HEK293 (cell line): Measurements from ENCODE around the gene TMEM167B.

Source experiments
- CTCF ChIA-PET: fragments of 350-600 bp; formaldehyde crosslinking; extraction: SDS; loops from one replicate; lab custom pipeline; 2021; ENCODE audit warnings: antibody characterized with exemption; lab: Yijun Ruan, JAX
- POLR2A ChIA-PET: fragments of 300-600 bp; formaldehyde crosslinking; extraction: SDS; loops from one replicate; lab custom pipeline; 2020; ENCODE audit warnings: antibody characterized with exemption, inconsistent platforms; lab: Yijun Ruan, JAX
- H3K27ac ChIP-seq: fragments of 200-500 bp; sonication (Bioruptor generic); 2 replicates; pipeline ENCODE4 v1.5.1; 2014; ENCODE audit warnings: low read depth, low read length, control low read depth, inconsistent platforms; ENCODE audit errors: extremely low read depth
- H3K36me3 ChIP-seq, 2 experiments: fragments of 200-500 bp in 1 of 2; sonication (Bioruptor generic) in 1 of 2; 1 replicate in 1 of 2; 2 replicates in 1 of 2; pipeline ENCODE4 v1.5.1; 2014 to 2017; ENCODE audit warnings: inconsistent platforms in 2 of 2, low read length in 2 of 2; ENCODE audit not compliant: control insufficient read depth in 2 of 2, insufficient read depth in 1 of 2
- H3K4me1 ChIP-seq: fragments of 200-500 bp; sonication (Bioruptor generic); 2 replicates; pipeline ENCODE4 v1.5.1; 2014; ENCODE audit warnings: mild to moderate bottlenecking, low read length, inconsistent platforms; ENCODE audit not compliant: control insufficient read depth, insufficient read depth
- H3K4me3 ChIP-seq: 2 replicates; pipeline ENCODE4 v1.5.1; 2011; ENCODE audit warnings: low read depth, mild to moderate bottlenecking, control low read depth, low read length, moderate library complexity
- H3K9me3 ChIP-seq: fragments of 200-500 bp; sonication (Bioruptor generic); 2 replicates; pipeline ENCODE4 v1.5.1; 2014; ENCODE audit warnings: low read depth, low read length, inconsistent platforms; ENCODE audit not compliant: control insufficient read depth, insufficient read depth
- BCL11A ChIP-seq: fragments of 450-650 bp; formaldehyde crosslinking; IDR thresholded peaks from 2 replicates; pipeline ENCODE4 v1.5.1; 2016; ENCODE audit warnings: low read depth, missing biosample characterization, missing genetic modification characterization
- INSM2 ChIP-seq: fragments of 450-650 bp; formaldehyde crosslinking; IDR thresholded peaks from 2 replicates; pipeline ENCODE4 v1.5.1; 2016; ENCODE audit warnings: missing biosample characterization, missing genetic modification characterization
- KLF1 ChIP-seq: fragments of 450-650 bp; formaldehyde crosslinking; IDR thresholded peaks from 2 replicates; pipeline ENCODE4 v1.5.1; 2016; ENCODE audit warnings: missing biosample characterization, missing genetic modification characterization
- KLF8 ChIP-seq: fragments of 450-650 bp; formaldehyde crosslinking; IDR thresholded peaks from 2 replicates; pipeline ENCODE4 v1.5.1; 2016; ENCODE audit warnings: missing biosample characterization, missing genetic modification characterization
- SCRT2 ChIP-seq: fragments of 450-650 bp; formaldehyde crosslinking; IDR thresholded peaks from 2 replicates; pipeline ENCODE4 v1.5.1; 2016; ENCODE audit warnings: missing biosample characterization, missing genetic modification characterization
- SP2 ChIP-seq: fragments of 450-650 bp; formaldehyde crosslinking; IDR thresholded peaks from 2 replicates; pipeline ENCODE4 v1.5.1; 2016; ENCODE audit warnings: missing biosample characterization, missing genetic modification characterization
- SP3 ChIP-seq: fragments of 450-650 bp; formaldehyde crosslinking; IDR thresholded peaks from 2 replicates; pipeline ENCODE4 v1.5.1; 2016; ENCODE audit warnings: missing biosample characterization, missing genetic modification characterization
- ZBTB48 ChIP-seq: fragments of 450-650 bp; formaldehyde crosslinking; IDR thresholded peaks from 2 replicates; pipeline ENCODE4 v1.5.1; 2016; ENCODE audit warnings: missing biosample characterization, missing genetic modification characterization
- ZBTB49 ChIP-seq: fragments of 450-650 bp; formaldehyde crosslinking; IDR thresholded peaks from 2 replicates; pipeline ENCODE4 v1.5.1; 2016; ENCODE audit warnings: missing biosample characterization, missing genetic modification characterization, low read depth
- ZFP37 ChIP-seq: fragments of 450-650 bp; formaldehyde crosslinking; IDR thresholded peaks from 2 replicates; pipeline ENCODE4 v1.5.1; 2016; ENCODE audit warnings: missing biosample characterization, missing genetic modification characterization
- ZNF140 ChIP-seq: fragments of 450-650 bp; formaldehyde crosslinking; IDR thresholded peaks from 2 replicates; pipeline ENCODE4 v1.5.1; 2016; ENCODE audit warnings: missing biosample characterization, missing genetic modification characterization
- ZNF221 ChIP-seq: fragments of 450-650 bp; formaldehyde crosslinking; IDR thresholded peaks from 2 replicates; pipeline ENCODE4 v1.5.1; 2017; ENCODE audit warnings: missing biosample characterization, missing genetic modification characterization, borderline replicate concordance
- ZNF239 ChIP-seq: fragments of 450-650 bp; formaldehyde crosslinking; IDR thresholded peaks from 2 replicates; pipeline ENCODE4 v1.5.1; 2016; ENCODE audit warnings: missing biosample characterization, missing genetic modification characterization
- ZNF292 ChIP-seq: fragments of 450-650 bp; formaldehyde crosslinking; IDR thresholded peaks from 2 replicates; pipeline ENCODE4 v1.5.1; 2016; ENCODE audit warnings: low read depth, missing biosample characterization, missing genetic modification characterization, borderline replicate concordance
- ZNF335 ChIP-seq: fragments of 450-650 bp; formaldehyde crosslinking; conservative IDR thresholded peaks from 2 replicates; pipeline ENCODE4 v1.5.1; 2016; ENCODE audit warnings: missing biosample characterization, missing genetic modification characterization
- ZNF394 ChIP-seq: fragments of 450-650 bp; formaldehyde crosslinking; IDR thresholded peaks from 2 replicates; pipeline ENCODE4 v1.5.1; 2016; ENCODE audit warnings: missing biosample characterization, missing genetic modification characterization, mild to moderate bottlenecking, moderate library complexity, borderline replicate concordance
- ZNF398 ChIP-seq: fragments of 450-650 bp; formaldehyde crosslinking; IDR thresholded peaks from 2 replicates; pipeline ENCODE4 v1.5.1; 2017; ENCODE audit warnings: missing biosample characterization, missing genetic modification characterization
- ZNF529 ChIP-seq: fragments of 450-650 bp; formaldehyde crosslinking; IDR thresholded peaks from 2 replicates; pipeline ENCODE4 v1.5.1; 2017; ENCODE audit warnings: missing genetic modification characterization, missing biosample characterization; ENCODE audit not compliant: insufficient replicate concordance
- ZNF548 ChIP-seq: fragments of 450-650 bp; formaldehyde crosslinking; IDR thresholded peaks from 2 replicates; pipeline ENCODE4 v1.5.1; 2016; ENCODE audit warnings: missing biosample characterization, missing genetic modification characterization
- ZNF561 ChIP-seq: fragments of 450-650 bp; IDR thresholded peaks from 2 replicates; pipeline ENCODE4 v1.5.1; 2018; ENCODE audit warnings: missing biosample characterization, missing genetic modification characterization, borderline replicate concordance
- ZNF571 ChIP-seq: fragments of 450-650 bp; formaldehyde crosslinking; IDR thresholded peaks from 2 replicates; pipeline ENCODE4 v1.5.0; 2017; ENCODE audit warnings: missing biosample characterization, missing genetic modification characterization
- ZNF670 ChIP-seq: fragments of 450-650 bp; formaldehyde crosslinking; IDR thresholded peaks from 2 replicates; pipeline ENCODE4 v1.5.1; 2016; ENCODE audit warnings: missing biosample characterization, missing genetic modification characterization, low read depth
- ZNF701 ChIP-seq: fragments of 450-650 bp; formaldehyde crosslinking; IDR thresholded peaks from 2 replicates; pipeline ENCODE4 v1.5.1; 2016; ENCODE audit warnings: missing biosample characterization, missing genetic modification characterization
- ZNF791 ChIP-seq: fragments of 450-650 bp; formaldehyde crosslinking; IDR thresholded peaks from 2 replicates; pipeline ENCODE4 v1.5.1; 2016; ENCODE audit warnings: missing biosample characterization, missing genetic modification characterization
- TF ChIP-seq, protein P1 (sequence below): fragments of 450-650 bp; formaldehyde crosslinking; IDR thresholded peaks from 2 replicates; pipeline ENCODE4 v1.5.1; 2016; ENCODE audit warnings: missing biosample characterization, missing genetic modification characterization

The TMEM167B gene

DNA sequence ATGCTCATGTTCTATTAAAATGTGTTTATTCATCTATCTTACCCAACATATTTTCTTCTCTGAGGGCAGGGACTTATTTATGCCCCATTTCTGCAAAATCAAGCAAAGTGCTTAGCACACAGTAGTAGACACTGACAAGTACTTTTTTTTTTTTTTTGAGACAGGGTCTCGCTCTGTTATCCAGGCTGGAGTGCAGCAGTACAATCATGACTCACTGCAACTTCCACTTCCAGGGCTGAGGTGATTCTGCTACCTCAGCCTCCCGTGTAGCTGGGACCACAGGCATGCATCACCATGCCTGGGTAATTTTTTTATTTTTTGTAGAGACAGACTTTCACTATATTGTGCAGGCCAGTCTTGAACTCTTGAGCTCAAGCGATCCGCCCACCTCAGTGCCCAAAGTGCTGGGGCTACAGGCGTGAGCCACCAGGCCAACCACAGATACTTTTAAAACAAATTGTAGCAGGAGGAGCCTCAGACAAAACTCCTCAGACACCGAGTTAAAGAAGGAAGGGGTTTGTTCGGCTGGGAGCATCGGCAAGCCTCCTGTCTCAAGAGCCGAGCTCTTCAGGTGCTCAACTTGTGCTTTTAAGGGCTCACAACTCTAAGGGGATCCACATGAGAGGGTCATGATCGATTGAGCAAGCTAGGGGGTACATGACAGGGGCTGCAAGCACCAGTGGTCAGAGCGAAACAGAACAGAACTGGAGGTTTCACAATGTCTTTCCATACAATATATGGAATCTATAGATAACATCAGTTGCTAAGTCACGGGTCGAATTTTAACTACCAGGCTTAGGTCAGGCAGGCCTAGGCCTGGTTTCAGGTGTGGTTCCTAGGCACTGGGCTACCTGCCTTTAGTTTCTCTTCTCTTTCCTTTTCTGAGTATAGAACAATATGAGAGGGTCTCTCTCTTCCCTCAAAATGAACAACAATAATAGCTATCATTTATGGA, 5.7 kb upstream of the TMEM167B start:
- Histone ChIP-seq H3K9me3 (no peaks in the 10 kb centered on the region), H3K36me3 (no peaks in the 10 kb centered on the region), H3K27ac (no peak overlapping the region), H3K4me1 (no peaks in the 10 kb centered on the region), H3K4me3 (no peak overlapping the region)
- TF ChIP-seq ZNF140 (no peak), ZNF335 (tag by site-specific recombination) (no peak), ZNF292 (tag by site-specific recombination) (no peak), ZNF548 (no peak), SP3 (no peak), ZNF701 (no peak), ZFP37 (tag by site-specific recombination) (no peak), ZBTB48 (tag by site-specific recombination) (no peak), ZNF394 (tag by site-specific recombination) (no peak), ZNF239 (tag by site-specific recombination) (no peak), INSM2 (tag by site-specific recombination) (no peak), ZNF791 (tag by site-specific recombination) (no peak), ZNF221 (no peak), ZBTB49 (tag by site-specific recombination) (no peak), ZNF571 (tag by site-specific recombination) (no peak), BCL11A (tag by site-specific recombination) (no peak), KLF1 (tag by site-specific recombination) (no peak), ZNF670 (tag by site-specific recombination) (no peak), ZNF529 (tag by site-specific recombination) (no peak)
- ChIA-PET CTCF (interaction anchor here (0.7 to 1.6 kb wide), 5 partner anchors 15 to 762 kb away, joined by 3 to 8 read pairs (median 4); a partner anchor contains a TSS), POLR2A (interaction anchor here (4.1 kb wide), 1 partner anchor 15 kb away, joined by 20 read pairs; no protein-coding TSS in a partner anchor)

DNA sequence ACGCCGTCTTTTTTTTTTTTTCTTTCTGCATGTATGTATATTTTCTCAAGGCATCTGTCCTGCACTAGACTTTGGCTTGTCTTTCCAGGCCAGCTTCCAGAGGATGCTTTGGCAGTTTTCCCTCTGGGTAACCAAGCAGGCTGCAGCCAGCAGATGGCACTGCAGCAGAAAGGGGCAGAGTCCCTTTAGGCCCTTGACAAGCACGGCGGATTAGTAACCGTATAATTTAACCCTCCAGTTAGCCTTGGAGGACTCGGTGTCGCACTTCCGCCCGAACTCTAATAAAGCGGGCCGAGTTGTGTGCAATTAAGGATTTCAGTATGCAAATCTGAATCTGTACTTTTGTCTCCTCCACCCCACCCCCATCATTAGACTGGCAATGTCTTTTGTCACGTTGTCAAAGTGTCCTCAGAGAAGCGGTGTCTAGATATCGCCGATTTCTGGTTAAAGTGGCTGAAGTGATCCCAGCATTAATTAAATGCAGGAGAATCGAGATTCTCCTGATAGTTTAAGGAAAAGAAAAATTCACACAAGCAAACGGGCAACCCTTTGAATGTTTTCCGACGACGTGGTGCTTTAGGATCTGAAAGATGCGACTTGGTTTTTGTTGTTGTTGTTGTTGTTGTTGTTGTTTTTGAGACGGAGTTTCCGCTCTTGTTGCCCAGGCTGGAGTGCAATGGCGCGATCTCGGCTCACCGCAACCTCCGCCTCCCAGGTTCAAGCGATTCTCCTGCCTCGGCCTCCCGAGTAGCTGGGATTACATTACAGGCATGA, 1.1 kb upstream of the TMEM167B start:
- no peaks in the 10 kb centered on the region for H3K4me1 ChIP-seq
- CTCF ChIA-PET = interaction anchor here (0.5 to 2.2 kb wide), 13 partner anchors 10 to 1816 kb away, joined by 3 to 13 read pairs (median 3); a partner anchor contains a TSS
- peak overlapping the region; percentile 11; the same call in 1 of the 2 replicates for H3K4me3 ChIP-seq
- no peaks in the 10 kb centered on the region for H3K9me3 ChIP-seq
- no peak overlapping the region for H3K27ac ChIP-seq
- POLR2A ChIA-PET = interaction anchor here (1.1 to 3.4 kb wide), 5 partner anchors 11 to 47 kb away, joined by 3 to 68 read pairs (median 11); partner anchors contain the start of genes TAF13 and WDR47
- H3K36me3 ChIP-seq = peaks cover 3 to 11% of the 10 kb centered on the region in 2 experiments; a peak in 2 of 3 replicates
- TF ChIP-seq, protein P1, sequence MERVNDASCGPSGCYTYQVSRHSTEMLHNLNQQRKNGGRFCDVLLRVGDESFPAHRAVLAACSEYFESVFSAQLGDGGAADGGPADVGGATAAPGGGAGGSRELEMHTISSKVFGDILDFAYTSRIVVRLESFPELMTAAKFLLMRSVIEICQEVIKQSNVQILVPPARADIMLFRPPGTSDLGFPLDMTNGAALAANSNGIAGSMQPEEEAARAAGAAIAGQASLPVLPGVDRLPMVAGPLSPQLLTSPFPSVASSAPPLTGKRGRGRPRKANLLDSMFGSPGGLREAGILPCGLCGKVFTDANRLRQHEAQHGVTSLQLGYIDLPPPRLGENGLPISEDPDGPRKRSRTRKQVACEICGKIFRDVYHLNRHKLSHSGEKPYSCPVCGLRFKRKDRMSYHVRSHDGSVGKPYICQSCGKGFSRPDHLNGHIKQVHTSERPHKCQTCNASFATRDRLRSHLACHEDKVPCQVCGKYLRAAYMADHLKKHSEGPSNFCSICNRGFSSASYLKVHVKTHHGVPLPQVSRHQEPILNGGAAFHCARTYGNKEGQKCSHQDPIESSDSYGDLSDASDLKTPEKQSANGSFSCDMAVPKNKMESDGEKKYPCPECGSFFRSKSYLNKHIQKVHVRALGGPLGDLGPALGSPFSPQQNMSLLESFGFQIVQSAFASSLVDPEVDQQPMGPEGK (tag by site-specific recombination) = no peak
- TF ChIP-seq KLF8 (tag by site-specific recombination) (0 out of 2 replicates have a peak, but pooled peaks have one; percentile 11), SP2 (tag by site-specific recombination) (peak; percentile 9; the same call in 1 of the 2 replicates), SCRT2 (tag by site-specific recombination) (no peak), ZNF398 (tag by site-specific recombination) (no peak), ZNF561 (tag by site-specific recombination) (peak; percentile 74)
